Measurements from ENCODE around the gene PRKCZ. TPM values are rescaled to one million over a fixed set of nuclear protein-coding genes. Genes with fewer than 3 reads are reported as not detected.

Gene PRKCZ
- total and polyA plus RNA-seq, 9 of the 15 experiments (the other 6 are each of a cell fraction or from before 2014, with no cell fraction given): 0.07 to 3.1 (median 1.3) TPM

DNA sequence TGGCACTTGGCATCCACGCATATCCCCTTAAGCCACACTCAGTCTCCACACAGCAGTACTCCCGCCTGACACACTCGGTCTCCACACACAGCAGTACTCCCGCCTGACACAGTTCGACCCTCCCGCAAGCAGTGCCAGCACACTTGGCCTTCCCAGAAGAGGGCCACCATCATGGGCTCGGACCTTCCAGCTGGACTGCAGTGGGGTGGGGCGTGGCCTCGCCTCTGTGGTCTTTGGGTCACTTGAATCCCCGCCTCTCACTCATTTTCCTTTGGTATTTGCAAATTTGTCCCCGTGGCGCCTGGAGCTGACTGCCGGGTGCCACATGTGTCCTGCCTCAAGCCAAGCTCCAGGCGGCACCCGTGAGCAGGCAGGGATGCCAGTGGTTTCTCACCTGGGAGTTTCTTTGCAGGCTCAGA, 80.7 kb downstream of the PRKCZ start:
- no peak overlapping the region for H3K27ac ChIP-seq (ENCODE audit: extremely low read depth, low read depth, low read length)

More for the DNA sequence above, 80.7 kb downstream of the PRKCZ start:
- in situ Hi-C loops (cut with MboI): no loop called here
- Histone ChIP-seq H2AFZ (ENCODE audit: low read depth, low read length) (no peak overlapping the region), H3K9me3 (replicated peaks; ENCODE audit: control insufficient read depth, insufficient read depth, low read depth, low read length) (no peaks in the 10 kb centered on the region), H3K79me2 (ENCODE audit: control insufficient read depth, insufficient read depth, low read length) (no peaks in the 10 kb centered on the region), H3K4me2 (ENCODE audit: insufficient read depth, low read length) (no peak overlapping the region), H3K36me3 (ENCODE audit: control insufficient read depth, insufficient read depth, low read length) (no peaks in the 10 kb centered on the region), H3K27me3 (ENCODE audit: control insufficient read depth in 2 of 2, insufficient read depth in 2 of 2, low read length in 2 of 2) (peaks cover 47 to 66% of the 10 kb centered on the region in 2 experiments), H3K4me1 (replicated peaks in 1 of 2; ENCODE audit: control insufficient read depth in 2 of 2, insufficient read depth in 2 of 2, low read length in 2 of 2) (peaks cover 8 to 64% of the 10 kb centered on the region in 2 experiments), H3K4me3 (no peak overlapping the region), H4K20me1 (replicated peaks; ENCODE audit: control insufficient read depth, insufficient read depth, low read length) (0 out of 2 replicates have a peak, but pooled peaks cover 4% of the 10 kb centered on the region), H3K9ac (ENCODE audit: insufficient read depth in 1 of 2, low read depth in 2 of 2, low read length in 2 of 2) (peak overlapping the region in 1 of 2 experiments; percentile 29; a peak in 1 of 4 replicates), H3K9me1 (ENCODE audit: control insufficient read depth, insufficient read depth, low read length) (peaks cover 7% of the 10 kb centered on the region)
- intact Hi-C loops (cut with micrococcal nuclease): no loop called here
- DNase-seq (ENCODE audit: extremely low read depth in 1 of 4, low spot score in 3 of 4) (no peak), FAIRE-seq (no peak), ATAC-seq (no peak)
- 23% methylated on average over 15 of the region's 15 CpGs for WGBS (ENCODE audit: insufficient coverage, low coverage, missing lambda C conversion rate)
- BruUV-seq (replicated peaks): no TSS peak
- TF ChIP-seq, protein P1, sequence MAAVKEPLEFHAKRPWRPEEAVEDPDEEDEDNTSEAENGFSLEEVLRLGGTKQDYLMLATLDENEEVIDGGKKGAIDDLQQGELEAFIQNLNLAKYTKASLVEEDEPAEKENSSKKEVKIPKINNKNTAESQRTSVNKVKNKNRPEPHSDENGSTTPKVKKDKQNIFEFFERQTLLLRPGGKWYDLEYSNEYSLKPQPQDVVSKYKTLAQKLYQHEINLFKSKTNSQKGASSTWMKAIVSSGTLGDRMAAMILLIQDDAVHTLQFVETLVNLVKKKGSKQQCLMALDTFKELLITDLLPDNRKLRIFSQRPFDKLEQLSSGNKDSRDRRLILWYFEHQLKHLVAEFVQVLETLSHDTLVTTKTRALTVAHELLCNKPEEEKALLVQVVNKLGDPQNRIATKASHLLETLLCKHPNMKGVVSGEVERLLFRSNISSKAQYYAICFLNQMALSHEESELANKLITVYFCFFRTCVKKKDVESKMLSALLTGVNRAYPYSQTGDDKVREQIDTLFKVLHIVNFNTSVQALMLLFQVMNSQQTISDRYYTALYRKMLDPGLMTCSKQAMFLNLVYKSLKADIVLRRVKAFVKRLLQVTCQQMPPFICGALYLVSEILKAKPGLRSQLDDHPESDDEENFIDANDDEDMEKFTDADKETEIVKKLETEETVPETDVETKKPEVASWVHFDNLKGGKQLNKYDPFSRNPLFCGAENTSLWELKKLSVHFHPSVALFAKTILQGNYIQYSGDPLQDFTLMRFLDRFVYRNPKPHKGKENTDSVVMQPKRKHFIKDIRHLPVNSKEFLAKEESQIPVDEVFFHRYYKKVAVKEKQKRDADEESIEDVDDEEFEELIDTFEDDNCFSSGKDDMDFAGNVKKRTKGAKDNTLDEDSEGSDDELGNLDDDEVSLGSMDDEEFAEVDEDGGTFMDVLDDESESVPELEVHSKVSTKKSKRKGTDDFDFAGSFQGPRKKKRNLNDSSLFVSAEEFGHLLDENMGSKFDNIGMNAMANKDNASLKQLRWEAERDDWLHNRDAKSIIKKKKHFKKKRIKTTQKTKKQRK (IDR thresholded peaks at IDR 0.05; ENCODE audit: borderline replicate concordance, low read depth, low read length): no peak
- TF ChIP-seq, protein P2, sequence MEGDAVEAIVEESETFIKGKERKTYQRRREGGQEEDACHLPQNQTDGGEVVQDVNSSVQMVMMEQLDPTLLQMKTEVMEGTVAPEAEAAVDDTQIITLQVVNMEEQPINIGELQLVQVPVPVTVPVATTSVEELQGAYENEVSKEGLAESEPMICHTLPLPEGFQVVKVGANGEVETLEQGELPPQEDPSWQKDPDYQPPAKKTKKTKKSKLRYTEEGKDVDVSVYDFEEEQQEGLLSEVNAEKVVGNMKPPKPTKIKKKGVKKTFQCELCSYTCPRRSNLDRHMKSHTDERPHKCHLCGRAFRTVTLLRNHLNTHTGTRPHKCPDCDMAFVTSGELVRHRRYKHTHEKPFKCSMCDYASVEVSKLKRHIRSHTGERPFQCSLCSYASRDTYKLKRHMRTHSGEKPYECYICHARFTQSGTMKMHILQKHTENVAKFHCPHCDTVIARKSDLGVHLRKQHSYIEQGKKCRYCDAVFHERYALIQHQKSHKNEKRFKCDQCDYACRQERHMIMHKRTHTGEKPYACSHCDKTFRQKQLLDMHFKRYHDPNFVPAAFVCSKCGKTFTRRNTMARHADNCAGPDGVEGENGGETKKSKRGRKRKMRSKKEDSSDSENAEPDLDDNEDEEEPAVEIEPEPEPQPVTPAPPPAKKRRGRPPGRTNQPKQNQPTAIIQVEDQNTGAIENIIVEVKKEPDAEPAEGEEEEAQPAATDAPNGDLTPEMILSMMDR (IDR thresholded peaks at IDR 0.05 in 2 of 3, conservative IDR thresholded peaks at IDR 0.05 in 1 of 3; ENCODE audit: insufficient read depth in 2 of 3, low read depth in 1 of 3, low read length in 3 of 3): peak in 2 of 3 experiments; percentile 25 to 27; a peak in 4 of 6 replicates
- POLR2A ChIA-PET: no interaction called here
- CTCF ChIA-PET (ENCODE audit: low intra/inter-chr PET ratio): interaction anchor here (0.6 kb wide), 2 partner anchors 31 to 1149 kb away, joined by 3 read pairs; no protein-coding TSS in a partner anchor
